ENCODE measurements around the gene EDN2.

The EDN2 gene

GRCh38 chr1:41437011-41437355 is 47.5 kb downstream of the EDN2 start:
- TF ChIP-seq ZNF324 (tag by site-specific recombination; IDR thresholded peaks at IDR 0.05) = no peak
- TF ChIP-seq ZNF777 (tag by site-specific recombination; IDR thresholded peaks at IDR 0.05; ENCODE audit: borderline replicate concordance) = no peak
- TF ChIP-seq ZBTB1 (tag by site-specific recombination; IDR thresholded peaks at IDR 0.05) = no peak
- TF ChIP-seq ZNF488 (tag by site-specific recombination; IDR thresholded peaks at IDR 0.05) = no peak
- no peak for TF ChIP-seq ZNF561 (tag by site-specific recombination; IDR thresholded peaks at IDR 0.05; ENCODE audit: borderline replicate concordance)
- TF ChIP-seq ZNF623 (tag by site-specific recombination; IDR thresholded peaks at IDR 0.05) = no peak
- TF ChIP-seq ZBTB17 (tag by site-specific recombination; IDR thresholded peaks at IDR 0.05) = no peak
- H3K27ac ChIP-seq (ENCODE audit: extremely low read depth, low read depth, low read length) = no peak overlapping the region
- no peak overlapping the region for H3K4me3 ChIP-seq (ENCODE audit: low read depth, low read length)
- no peaks in the 10 kb centered on the region for H3K9me3 ChIP-seq (ENCODE audit: control insufficient read depth, insufficient read depth, low read depth, low read length)
- no peaks in the 10 kb centered on the region for H3K36me3 ChIP-seq (ENCODE audit: control insufficient read depth in 2 of 2, insufficient read depth in 1 of 2, low read length in 2 of 2)
- POLR2A ChIA-PET = no interaction called here
- no peaks in the 10 kb centered on the region for H3K4me1 ChIP-seq (ENCODE audit: control insufficient read depth, insufficient read depth, low read length)
- CTCF ChIA-PET = interaction anchor here (0.6 to 8.1 kb wide), 3 partner anchors 19 to 163 kb away, joined by 3 to 73 read pairs (median 4); no protein-coding TSS in a partner anchor

- ChIA-PET CTCF (interaction anchor here (0.5 to 8.1 kb wide), 6 partner anchors 8 to 170 kb away, joined by 3 to 73 read pairs (median 6); no protein-coding TSS in a partner anchor), POLR2A (interaction anchor here (0.5 kb wide), 1 partner anchor 350 kb away, joined by 3 read pairs; no protein-coding TSS in a partner anchor)
- Histone ChIP-seq H3K4me3 (ENCODE audit: low read depth, low read length) (no peak overlapping the region), H3K36me3 (ENCODE audit: control insufficient read depth in 2 of 2, insufficient read depth in 1 of 2, low read length in 2 of 2) (no peaks in the 10 kb centered on the region), H3K27ac (ENCODE audit: extremely low read depth, low read depth, low read length) (no peak overlapping the region), H3K9me3 (ENCODE audit: control insufficient read depth, insufficient read depth, low read depth, low read length) (no peaks in the 10 kb centered on the region), H3K4me1 (ENCODE audit: control insufficient read depth, insufficient read depth, low read length) (no peaks in the 10 kb centered on the region)
- no peak for TF ChIP-seq PATZ1 (tag by site-specific recombination; IDR thresholded peaks at IDR 0.05)
- TF ChIP-seq ZBTB48 (tag by site-specific recombination; IDR thresholded peaks at IDR 0.05) = no peak
- TF ChIP-seq, protein P1, sequence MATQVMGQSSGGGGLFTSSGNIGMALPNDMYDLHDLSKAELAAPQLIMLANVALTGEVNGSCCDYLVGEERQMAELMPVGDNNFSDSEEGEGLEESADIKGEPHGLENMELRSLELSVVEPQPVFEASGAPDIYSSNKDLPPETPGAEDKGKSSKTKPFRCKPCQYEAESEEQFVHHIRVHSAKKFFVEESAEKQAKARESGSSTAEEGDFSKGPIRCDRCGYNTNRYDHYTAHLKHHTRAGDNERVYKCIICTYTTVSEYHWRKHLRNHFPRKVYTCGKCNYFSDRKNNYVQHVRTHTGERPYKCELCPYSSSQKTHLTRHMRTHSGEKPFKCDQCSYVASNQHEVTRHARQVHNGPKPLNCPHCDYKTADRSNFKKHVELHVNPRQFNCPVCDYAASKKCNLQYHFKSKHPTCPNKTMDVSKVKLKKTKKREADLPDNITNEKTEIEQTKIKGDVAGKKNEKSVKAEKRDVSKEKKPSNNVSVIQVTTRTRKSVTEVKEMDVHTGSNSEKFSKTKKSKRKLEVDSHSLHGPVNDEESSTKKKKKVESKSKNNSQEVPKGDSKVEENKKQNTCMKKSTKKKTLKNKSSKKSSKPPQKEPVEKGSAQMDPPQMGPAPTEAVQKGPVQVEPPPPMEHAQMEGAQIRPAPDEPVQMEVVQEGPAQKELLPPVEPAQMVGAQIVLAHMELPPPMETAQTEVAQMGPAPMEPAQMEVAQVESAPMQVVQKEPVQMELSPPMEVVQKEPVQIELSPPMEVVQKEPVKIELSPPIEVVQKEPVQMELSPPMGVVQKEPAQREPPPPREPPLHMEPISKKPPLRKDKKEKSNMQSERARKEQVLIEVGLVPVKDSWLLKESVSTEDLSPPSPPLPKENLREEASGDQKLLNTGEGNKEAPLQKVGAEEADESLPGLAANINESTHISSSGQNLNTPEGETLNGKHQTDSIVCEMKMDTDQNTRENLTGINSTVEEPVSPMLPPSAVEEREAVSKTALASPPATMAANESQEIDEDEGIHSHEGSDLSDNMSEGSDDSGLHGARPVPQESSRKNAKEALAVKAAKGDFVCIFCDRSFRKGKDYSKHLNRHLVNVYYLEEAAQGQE (tag by site-specific recombination; IDR thresholded peaks at IDR 0.05) = no peak
- TF ChIP-seq ZNF518A (tag by site-specific recombination; conservative IDR thresholded peaks at IDR 0.05; ENCODE audit: low read depth) = no peak
- TF ChIP-seq ZNF24 (tag by site-specific recombination; IDR thresholded peaks at IDR 0.05) = no peak
- TF ChIP-seq, protein P2, sequence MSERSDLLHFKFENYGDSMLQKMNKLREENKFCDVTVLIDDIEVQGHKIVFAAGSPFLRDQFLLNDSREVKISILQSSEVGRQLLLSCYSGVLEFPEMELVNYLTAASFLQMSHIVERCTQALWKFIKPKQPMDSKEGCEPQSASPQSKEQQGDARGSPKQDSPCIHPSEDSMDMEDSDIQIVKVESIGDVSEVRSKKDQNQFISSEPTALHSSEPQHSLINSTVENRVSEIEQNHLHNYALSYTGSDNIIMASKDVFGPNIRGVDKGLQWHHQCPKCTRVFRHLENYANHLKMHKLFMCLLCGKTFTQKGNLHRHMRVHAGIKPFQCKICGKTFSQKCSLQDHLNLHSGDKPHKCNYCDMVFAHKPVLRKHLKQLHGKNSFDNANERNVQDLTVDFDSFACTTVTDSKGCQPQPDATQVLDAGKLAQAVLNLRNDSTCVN (tag by site-specific recombination; optimal IDR thresholded peaks at IDR 0.05) = no peak
- TF ChIP-seq ZNF596 (tag by site-specific recombination; IDR thresholded peaks at IDR 0.05) = no peak
- no peak for TF ChIP-seq ZNF169 (tag by site-specific recombination; IDR thresholded peaks at IDR 0.05)
- TF ChIP-seq SALL2 (tag by site-specific recombination; IDR thresholded peaks at IDR 0.05; ENCODE audit: borderline replicate concordance) = no peak
- no peak for TF ChIP-seq ZNF280C (tag by site-specific recombination; IDR thresholded peaks at IDR 0.05)
- TF ChIP-seq ZNF341 (tag by site-specific recombination; IDR thresholded peaks at IDR 0.05; ENCODE audit: low read depth) = no peak
- TF ChIP-seq SCRT2 (tag by site-specific recombination; IDR thresholded peaks at IDR 0.05) = no peak
Observed at GRCh38 chr1:41436281-41437010, 48.0 kb downstream of the EDN2 start.

Measured in HEK293 (cell line).